GM20000 (cell line): ENCODE measurements around the gene TMEM45A.
A peak's percentile ranks its signal among the peaks of the same experiment; 100 is the strongest.
"Not testable (repeated sequence)": the region's sequence is repeated elsewhere in the genome, so short reads cannot be mapped to it uniquely, and the experiment has no call there.

Experiments used
- DNase-seq: peaks from one replicate; pipeline ENCODE4 v3.0.0; 2012; ENCODE audit warnings: low spot score
- TF ChIP-seq, protein P1 (sequence below): IDR thresholded peaks from 2 replicates; pipeline ENCODE4 v1.5.1; 2012; ENCODE audit warnings: mild to moderate bottlenecking, control low read depth; ENCODE audit errors: extremely low read depth, missing control alignments

TMEM45A gene, protein sequence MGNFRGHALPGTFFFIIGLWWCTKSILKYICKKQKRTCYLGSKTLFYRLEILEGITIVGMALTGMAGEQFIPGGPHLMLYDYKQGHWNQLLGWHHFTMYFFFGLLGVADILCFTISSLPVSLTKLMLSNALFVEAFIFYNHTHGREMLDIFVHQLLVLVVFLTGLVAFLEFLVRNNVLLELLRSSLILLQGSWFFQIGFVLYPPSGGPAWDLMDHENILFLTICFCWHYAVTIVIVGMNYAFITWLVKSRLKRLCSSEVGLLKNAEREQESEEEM

DNA sequence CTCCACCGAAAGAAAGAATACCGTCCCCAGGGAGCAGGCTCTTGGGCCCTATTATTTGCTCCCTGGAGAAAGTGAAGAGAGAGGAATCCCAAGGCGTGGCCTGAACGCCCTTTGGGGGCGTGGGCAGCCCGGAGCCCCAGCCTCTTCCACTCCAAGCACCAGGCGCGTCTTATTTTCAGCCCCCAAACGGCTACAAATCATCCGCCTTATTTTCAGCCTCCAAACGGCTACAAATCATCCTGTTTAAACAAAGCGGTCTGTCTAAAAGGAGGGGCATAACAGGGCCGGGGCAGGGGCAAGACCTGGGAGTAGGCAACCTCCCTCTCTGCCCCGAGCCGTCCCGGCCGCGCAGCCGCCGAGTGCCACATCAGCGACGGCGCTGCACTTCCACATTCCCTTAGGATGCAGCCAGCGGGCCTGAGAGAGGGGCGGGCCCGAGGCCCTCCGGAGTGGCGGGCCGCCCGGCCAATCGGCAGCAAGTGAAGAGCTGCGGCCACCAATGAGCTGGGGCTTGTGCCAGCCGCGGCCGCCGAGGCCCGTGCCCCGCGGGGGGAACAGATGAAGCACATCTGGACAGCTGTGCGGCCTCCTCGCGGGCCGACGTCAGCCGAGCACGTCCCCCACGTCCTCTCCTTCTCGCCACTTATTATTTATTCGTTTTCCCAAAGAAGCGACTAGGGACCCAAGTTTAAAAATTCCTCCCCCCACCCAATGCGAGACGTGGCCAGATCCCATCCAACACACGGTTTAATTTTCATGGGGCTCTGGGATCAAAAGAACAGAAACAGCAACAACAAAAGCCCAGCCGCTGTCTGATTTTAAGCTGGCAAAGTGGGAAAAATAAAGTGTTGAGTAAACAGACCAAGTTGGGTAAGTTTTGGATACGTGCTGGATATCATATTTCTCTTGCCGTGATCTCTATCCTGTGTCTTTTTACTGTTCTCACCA is at the start of gene TMEM45A:
TSS of gene TMEM45A (plus strand) at position 561 of the 948 bp plus-strand sequence. CDS start 62,593 bp downstream, outside the sequence.
- TF ChIP-seq, protein P1, sequence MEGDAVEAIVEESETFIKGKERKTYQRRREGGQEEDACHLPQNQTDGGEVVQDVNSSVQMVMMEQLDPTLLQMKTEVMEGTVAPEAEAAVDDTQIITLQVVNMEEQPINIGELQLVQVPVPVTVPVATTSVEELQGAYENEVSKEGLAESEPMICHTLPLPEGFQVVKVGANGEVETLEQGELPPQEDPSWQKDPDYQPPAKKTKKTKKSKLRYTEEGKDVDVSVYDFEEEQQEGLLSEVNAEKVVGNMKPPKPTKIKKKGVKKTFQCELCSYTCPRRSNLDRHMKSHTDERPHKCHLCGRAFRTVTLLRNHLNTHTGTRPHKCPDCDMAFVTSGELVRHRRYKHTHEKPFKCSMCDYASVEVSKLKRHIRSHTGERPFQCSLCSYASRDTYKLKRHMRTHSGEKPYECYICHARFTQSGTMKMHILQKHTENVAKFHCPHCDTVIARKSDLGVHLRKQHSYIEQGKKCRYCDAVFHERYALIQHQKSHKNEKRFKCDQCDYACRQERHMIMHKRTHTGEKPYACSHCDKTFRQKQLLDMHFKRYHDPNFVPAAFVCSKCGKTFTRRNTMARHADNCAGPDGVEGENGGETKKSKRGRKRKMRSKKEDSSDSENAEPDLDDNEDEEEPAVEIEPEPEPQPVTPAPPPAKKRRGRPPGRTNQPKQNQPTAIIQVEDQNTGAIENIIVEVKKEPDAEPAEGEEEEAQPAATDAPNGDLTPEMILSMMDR: no peak
- peak; percentile 95 for DNase-seq

DNA sequence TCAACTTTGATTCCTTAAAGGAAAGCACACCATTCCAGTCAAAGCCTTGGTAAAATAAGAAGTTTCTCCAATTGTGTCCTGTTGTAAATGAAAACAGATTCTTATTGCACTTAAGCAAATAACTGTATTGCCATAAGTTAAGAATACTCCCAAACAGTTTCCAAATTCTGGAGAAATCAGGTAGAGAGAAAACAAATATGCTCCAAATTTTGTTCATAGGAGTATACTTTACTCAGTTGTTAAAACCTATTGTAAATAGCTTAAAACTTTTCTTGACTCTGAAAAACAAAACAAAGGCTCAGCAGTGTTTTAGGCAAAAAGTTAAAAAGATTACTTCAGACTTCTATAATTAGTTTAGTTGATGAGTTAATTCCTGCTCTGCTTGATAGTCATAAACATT is 48.7 kb upstream of the TMEM45A start:
- no peak for DNase-seq
- TF ChIP-seq, protein P1: no peak

DNA sequence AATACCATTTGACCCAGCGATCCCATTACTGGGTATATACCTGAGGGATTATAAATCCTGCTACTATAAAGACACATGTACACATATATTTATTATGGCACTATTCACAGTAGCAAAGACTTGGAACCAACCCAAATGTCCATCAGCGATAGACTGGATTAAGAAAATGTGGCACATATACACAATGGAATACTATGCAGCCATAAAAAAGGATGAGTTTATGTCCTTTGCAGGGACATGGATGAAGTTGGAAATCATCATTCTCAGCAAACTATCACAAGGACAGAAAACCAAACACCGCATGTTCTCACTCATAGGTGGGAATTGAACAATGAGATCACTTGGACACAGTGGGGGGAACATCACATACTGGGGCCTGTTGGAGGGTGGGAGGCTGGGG is 45.4 kb upstream of the TMEM45A start:
- DNase-seq: not testable (repeated sequence)

DNA sequence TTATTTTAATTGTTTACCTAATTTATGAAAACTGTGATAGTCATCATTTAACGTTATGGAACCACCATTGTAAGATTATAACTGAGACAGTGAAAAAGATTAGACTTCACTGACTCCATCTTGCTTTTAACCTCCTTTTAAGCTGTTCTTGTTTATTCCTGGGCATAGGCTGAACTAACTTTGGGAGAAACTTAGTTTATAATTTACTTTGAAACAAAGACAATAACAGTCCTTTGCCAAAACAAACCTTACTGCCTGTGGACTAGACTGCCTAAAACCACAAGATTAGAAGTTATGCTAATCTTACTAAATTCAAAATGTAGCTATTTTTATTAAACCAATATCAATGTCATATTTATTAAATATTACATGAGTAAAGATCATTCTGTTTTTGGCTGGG is 44.3 kb upstream of the TMEM45A start:
- TF ChIP-seq, protein P1: no peak
- DNase-seq: no peak

DNA sequence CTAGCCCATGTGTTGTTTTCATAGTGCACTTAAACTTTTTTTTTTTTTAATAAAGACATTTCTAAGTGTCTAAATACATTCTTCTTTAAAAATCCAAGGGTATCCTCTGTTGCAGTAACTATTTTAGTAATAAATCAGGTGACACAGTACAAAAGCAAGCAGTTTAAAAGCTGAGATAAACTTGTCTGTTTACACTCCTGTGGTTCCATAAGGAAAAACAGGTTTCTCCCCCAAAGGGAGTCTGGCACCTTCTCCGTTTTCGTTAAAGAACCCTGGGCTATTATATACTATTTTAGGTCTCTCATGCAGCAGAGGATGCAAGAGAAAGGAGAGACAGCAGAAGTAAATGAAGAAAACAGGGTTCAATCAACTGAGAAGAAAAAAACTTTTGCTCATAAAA is 43.2 kb upstream of the TMEM45A start:
- TF ChIP-seq, protein P1: no peak

DNA sequence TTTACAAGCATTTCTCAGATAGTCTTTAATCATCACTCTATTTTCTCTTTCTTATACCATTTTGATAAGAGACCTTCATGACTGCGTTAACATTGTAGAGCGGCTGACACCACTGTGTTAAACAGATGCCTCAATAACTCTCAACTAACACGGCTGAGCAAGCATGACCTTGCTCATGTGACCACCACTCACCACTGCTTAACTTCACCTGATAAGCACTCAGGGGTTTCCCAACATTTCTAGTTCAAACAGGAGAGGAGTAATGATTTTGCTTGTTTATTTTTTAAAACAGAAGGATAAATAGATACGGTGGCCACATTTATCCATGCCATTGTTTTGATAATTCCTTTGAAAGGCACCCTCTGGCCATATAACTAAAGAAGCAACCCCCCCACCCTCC is 37.7 kb upstream of the TMEM45A start:
- TF ChIP-seq, protein P1: no peak
- DNase-seq: no peak

More for the DNA sequence above, 43.2 kb upstream of the TMEM45A start:
- no peak for DNase-seq

DNA sequence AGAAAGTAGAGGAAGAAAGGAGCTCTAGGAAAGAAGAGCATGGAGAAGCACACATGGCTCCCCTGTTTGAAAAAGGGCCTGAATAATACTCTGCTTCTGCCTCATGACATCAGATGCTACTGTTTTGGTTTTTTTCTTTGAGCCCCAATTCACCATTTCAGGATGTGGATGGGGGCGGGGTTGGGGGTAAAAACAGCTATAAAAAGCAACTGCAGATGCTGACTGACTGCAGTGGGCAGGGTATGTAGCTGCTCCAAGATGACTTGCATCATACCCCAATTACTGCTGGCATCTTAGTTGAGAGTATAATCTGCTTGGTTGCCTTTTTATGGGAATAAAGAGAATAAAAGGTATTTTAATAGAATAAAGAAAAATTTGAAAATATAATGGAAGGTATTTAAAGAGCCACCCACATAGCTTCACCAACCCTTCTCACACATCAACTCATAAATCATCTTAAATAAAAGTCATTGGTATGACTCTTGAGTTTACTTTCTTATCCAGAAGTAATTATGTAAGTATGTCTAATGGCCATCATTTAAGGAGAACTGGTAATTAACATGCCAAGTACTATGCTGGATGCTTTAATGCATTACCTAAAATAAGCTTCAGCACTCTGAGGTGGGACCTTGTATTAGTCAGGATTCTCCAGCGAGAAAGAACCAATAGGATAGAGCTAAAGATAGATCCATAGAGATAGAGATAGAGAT is 36.4 kb upstream of the TMEM45A start:
- TF ChIP-seq, protein P1: no peak
- no peak for DNase-seq
